Activated CD8-positive, alpha-beta T cell treated with anti-CD3 and anti-CD28 coated beads, Interleukin-2, amount 10 ng/mL, durations not matched to agents 7 days and 5 days (primary cell): Measurements from ENCODE around the gene IMPG1. TPM values are rescaled to one million over a fixed set of nuclear protein-coding genes. Genes with fewer than 3 reads are reported as not detected.

Source experiments
- ATAC-seq: fragments of 150-1000 bp; cut with Tn5 transposase; one replicate; pipeline ENCODE4 v1.10.0; 2021; ENCODE audit warnings: moderate library complexity
- CTCF ChIA-PET: fragments of 350-600 bp; sonication (Branson Sonifier 250); formaldehyde crosslinking; loops from one replicate; lab custom pipeline; 2021; ENCODE audit warnings: antibody characterized with exemption; lab: Charles Lee
- POLR2A ChIA-PET: fragments of 350-600 bp; sonication (Branson Sonifier 250); formaldehyde crosslinking; loops from one replicate; lab custom pipeline; 2021; ENCODE audit warnings: antibody characterized with exemption; lab: Charles Lee
- DNase-seq: peaks from one replicate; pipeline ENCODE4 v3.0.0-alpha.2; 2020
- H3K27ac Mint-ChIP-seq: one replicate; pipeline ENCODE4 v1.8.0; 2021; ENCODE audit warnings: mild to moderate bottlenecking, mixed read lengths
- H3K27me3 Mint-ChIP-seq: one replicate; pipeline ENCODE4 v1.8.0; 2021; ENCODE audit warnings: low read depth, mixed read lengths
- H3K36me3 Mint-ChIP-seq: one replicate; pipeline ENCODE4 v1.8.0; 2021; ENCODE audit warnings: low read depth, mixed read lengths
- H3K4me1 Mint-ChIP-seq: one replicate; pipeline ENCODE4 v1.8.0; 2021; ENCODE audit warnings: low read depth, mixed read lengths
- H3K4me3 Mint-ChIP-seq: one replicate; pipeline ENCODE4 v1.8.0; 2021; ENCODE audit warnings: mild to moderate bottlenecking, mixed read lengths
- H3K9me3 Mint-ChIP-seq: one replicate; pipeline ENCODE4 v1.8.0; 2022; ENCODE audit warnings: mixed read lengths; ENCODE audit not compliant: insufficient read depth
- total RNA-seq, 2 experiments: library from RNA; stranded (reverse); gene quantifications; one replicate each; pipeline ENCODE4 v1.2.3, GENCODE V29; 2021

The IMPG1 gene
- total RNA-seq, 2 experiments from 2014 or later: not detected

- H3K27me3 Mint-ChIP-seq: no peaks in the 10 kb centered on the region
- H3K4me3 Mint-ChIP-seq: no peak overlapping the region
- DNase-seq (no peak), ATAC-seq (no peak)
- POLR2A ChIA-PET: no interaction called here
- no peaks in the 10 kb centered on the region for H3K36me3 Mint-ChIP-seq
- no peaks in the 10 kb centered on the region for H3K4me1 Mint-ChIP-seq
- H3K9me3 Mint-ChIP-seq: no peaks in the 10 kb centered on the region
- no peak overlapping the region for H3K27ac Mint-ChIP-seq
- CTCF ChIA-PET: interaction anchor here (3.2 kb wide), 1 partner anchor 13 kb away, joined by 19 read pairs; no protein-coding TSS in a partner anchor
Observed at GRCh38 chr6:75880305-75880704, 192.2 kb downstream of the IMPG1 start.

- ChIA-PET CTCF (interaction anchor here (0.7 to 2.0 kb wide), 2 partner anchors 17 to 282 kb away, joined by 3 to 10 read pairs; no protein-coding TSS in a partner anchor), POLR2A (no interaction called here)
- H3K4me3 Mint-ChIP-seq: no peak overlapping the region
- no peak for ATAC-seq
- H3K36me3 Mint-ChIP-seq: no peaks in the 10 kb centered on the region
- no peak for DNase-seq
- no peaks in the 10 kb centered on the region for H3K4me1 Mint-ChIP-seq
- H3K9me3 Mint-ChIP-seq: no peaks in the 10 kb centered on the region
- H3K27me3 Mint-ChIP-seq: peaks cover 4% of the 10 kb centered on the region
- H3K27ac Mint-ChIP-seq: no peak overlapping the region
Observed at GRCh38 chr6:75876152-75876551, 196.3 kb downstream of the IMPG1 start.

- Mint-ChIP-seq H3K36me3 (no peaks in the 10 kb centered on the region), H3K9me3 (no peaks in the 10 kb centered on the region), H3K27ac (no peak overlapping the region), H3K27me3 (peaks cover 4% of the 10 kb centered on the region), H3K4me1 (no peaks in the 10 kb centered on the region), H3K4me3 (no peak overlapping the region)
- ChIA-PET CTCF (interaction anchor here (1.5 kb wide), 1 partner anchor 20 kb away, joined by 5 read pairs; no protein-coding TSS in a partner anchor), POLR2A (no interaction called here)
- no peak for ATAC-seq
- DNase-seq: no peak
Observed at GRCh38 chr6:75874224-75874623, 198.2 kb downstream of the IMPG1 start.
